BLaER1 (cell line): ENCODE measurements around the gene CITED1.

Experiments used
- H3K27ac ChIP-seq: shearing (Covaris generic); formaldehyde crosslinking; 2 replicates; pipeline ENCODE4 v1.8.1; 2022
- H3K27me3 ChIP-seq: shearing (Covaris generic); formaldehyde crosslinking; 2 replicates; pipeline ENCODE4 v1.8.1; 2022
- H3K36me3 ChIP-seq: shearing (Covaris generic); formaldehyde crosslinking; 2 replicates; pipeline ENCODE4 v1.8.1; 2022
- H3K4me1 ChIP-seq: shearing (Covaris generic); formaldehyde crosslinking; 2 replicates; pipeline ENCODE4 v1.8.1; 2022
- H3K4me2 ChIP-seq: shearing (Covaris generic); formaldehyde crosslinking; 2 replicates; pipeline ENCODE4 v1.8.1; 2022
- H3K4me3 ChIP-seq: shearing (Covaris generic); formaldehyde crosslinking; 2 replicates; pipeline ENCODE4 v1.8.1; 2022
- H3K9ac ChIP-seq: shearing (Covaris generic); formaldehyde crosslinking; 2 replicates; pipeline ENCODE4 v1.8.1; 2022
- H3K9me3 ChIP-seq: shearing (Covaris generic); formaldehyde crosslinking; 2 replicates; pipeline ENCODE4 v1.8.1; 2022
- H4K20me1 ChIP-seq: shearing (Covaris generic); formaldehyde crosslinking; 2 replicates; pipeline ENCODE4 v1.8.1; 2022
- Cebpa-rat ChIP-seq: shearing (Covaris generic); IDR thresholded peaks from 2 replicates; pipeline ENCODE4 v1.8.1; 2022

CITED1 gene

GRCh38 chrX:72309297-72310071 is 3.8 kb upstream of the CITED1 start:
- H3K4me2 ChIP-seq = peak overlapping the region; percentile 60
- peaks cover 7% of the 10 kb centered on the region for H3K4me1 ChIP-seq
- H3K9ac ChIP-seq = no peak overlapping the region
- TF ChIP-seq Cebpa-rat = no peak
- peaks cover 39% of the 10 kb centered on the region for H4K20me1 ChIP-seq
- H3K4me3 ChIP-seq = no peak overlapping the region
- H3K9me3 ChIP-seq = peaks cover 18% of the 10 kb centered on the region; the same call in 1 of the 2 replicates
- peaks cover 60% of the 10 kb centered on the region for H3K27me3 ChIP-seq
- H3K36me3 ChIP-seq = no peaks in the 10 kb centered on the region
- no peak overlapping the region for H3K27ac ChIP-seq

GRCh38 chrX:72308566-72309296 is 3.0 kb upstream of the CITED1 start:
- peaks cover 7% of the 10 kb centered on the region for H3K4me1 ChIP-seq
- peaks cover 68% of the 10 kb centered on the region for H3K27me3 ChIP-seq
- peaks cover 18% of the 10 kb centered on the region; the same call in 1 of the 2 replicates for H3K9me3 ChIP-seq
- H3K9ac ChIP-seq = no peak overlapping the region
- H3K4me2 ChIP-seq = peak overlapping the region; percentile 60
- H3K36me3 ChIP-seq = no peaks in the 10 kb centered on the region
- H4K20me1 ChIP-seq = peaks cover 47% of the 10 kb centered on the region
- no peak overlapping the region for H3K27ac ChIP-seq
- H3K4me3 ChIP-seq = no peak overlapping the region
- TF ChIP-seq Cebpa-rat = no peak

GRCh38 chrX:72308209-72308565 is 2.5 kb upstream of the CITED1 start:
- Histone ChIP-seq H3K4me1 (peaks cover 7% of the 10 kb centered on the region), H3K36me3 (no peaks in the 10 kb centered on the region), H3K4me3 (no peak overlapping the region), H3K27ac (no peak overlapping the region), H3K9ac (no peak overlapping the region), H3K4me2 (peak overlapping the region; percentile 60; the same call in 1 of the 2 replicates), H3K9me3 (peaks cover 18% of the 10 kb centered on the region; the same call in 1 of the 2 replicates), H3K27me3 (peaks cover 73% of the 10 kb centered on the region), H4K20me1 (peaks cover 52% of the 10 kb centered on the region)
- TF ChIP-seq Cebpa-rat = no peak

GRCh38 chrX:72307646-72308051 is 1.9 kb upstream of the CITED1 start:
- no peak for TF ChIP-seq Cebpa-rat
- Histone ChIP-seq H3K9me3 (peaks cover 18% of the 10 kb centered on the region; the same call in 1 of the 2 replicates), H3K4me1 (peaks cover 7% of the 10 kb centered on the region), H3K36me3 (no peaks in the 10 kb centered on the region), H3K27ac (no peak overlapping the region), H3K9ac (no peak overlapping the region), H4K20me1 (peaks cover 53% of the 10 kb centered on the region), H3K4me2 (peak overlapping the region; percentile 80), H3K4me3 (peak overlapping the region; percentile 64), H3K27me3 (peaks cover 79% of the 10 kb centered on the region)

- Histone ChIP-seq H3K4me3 (peak overlapping the region; percentile 64), H3K4me1 (peaks cover 7% of the 10 kb centered on the region), H3K4me2 (peak overlapping the region; percentile 80), H3K36me3 (no peaks in the 10 kb centered on the region), H3K27ac (no peak overlapping the region), H3K9me3 (peaks cover 18% of the 10 kb centered on the region; the same call in 1 of the 2 replicates), H3K9ac (0 out of 2 replicates have a peak overlapping the region, but pooled peaks have one; percentile 24), H4K20me1 (peaks cover 53% of the 10 kb centered on the region), H3K27me3 (peaks cover 85% of the 10 kb centered on the region)
- TF ChIP-seq Cebpa-rat = no peak
These were observed 1.3 kb upstream of the CITED1 start for GRCh38 chrX:72306851-72307645.

- no peak overlapping the region for H3K9ac ChIP-seq
These were observed 529 bp upstream of the CITED1 start for GRCh38 chrX:72306085-72306801.

GRCh38 chrX:72304877-72305276 is 837 bp downstream of the CITED1 start:
- Histone ChIP-seq H3K27me3 (peaks cover 99% of the 10 kb centered on the region), H3K4me1 (peaks cover 7% of the 10 kb centered on the region), H4K20me1 (peaks cover 53% of the 10 kb centered on the region), H3K36me3 (no peaks in the 10 kb centered on the region), H3K27ac (no peak overlapping the region), H3K9me3 (peaks cover 18% of the 10 kb centered on the region; the same call in 1 of the 2 replicates), H3K4me3 (no peak overlapping the region), H3K4me2 (no peak overlapping the region), H3K9ac (no peak overlapping the region)
- no peak for TF ChIP-seq Cebpa-rat

More at GRCh38 chrX:72306085-72306801, 529 bp upstream of the CITED1 start:
- peaks cover 53% of the 10 kb centered on the region for H4K20me1 ChIP-seq
- H3K4me2 ChIP-seq = peak overlapping the region; percentile 80
- H3K4me3 ChIP-seq = peak overlapping the region; percentile 64
- H3K27me3 ChIP-seq = peaks cover 92% of the 10 kb centered on the region
- peaks cover 18% of the 10 kb centered on the region; the same call in 1 of the 2 replicates for H3K9me3 ChIP-seq
- peaks cover 7% of the 10 kb centered on the region for H3K4me1 ChIP-seq
- TF ChIP-seq Cebpa-rat = no peak
- no peak overlapping the region for H3K27ac ChIP-seq
- no peaks in the 10 kb centered on the region for H3K36me3 ChIP-seq

- Histone ChIP-seq H3K9ac (no peak overlapping the region), H3K9me3 (peaks cover 12% of the 10 kb centered on the region; the same call in 1 of the 2 replicates)
These were observed 3.9 kb downstream of the CITED1 start for GRCh38 chrX:72301781-72302180.

More at GRCh38 chrX:72301781-72302180, 3.9 kb downstream of the CITED1 start:
- Histone ChIP-seq H3K27me3 (peaks cover 75% of the 10 kb centered on the region), H3K4me3 (no peak overlapping the region), H3K4me1 (no peaks in the 10 kb centered on the region), H3K27ac (no peak overlapping the region), H3K4me2 (no peak overlapping the region), H4K20me1 (peaks cover 27% of the 10 kb centered on the region), H3K36me3 (no peaks in the 10 kb centered on the region)
- no peak for TF ChIP-seq Cebpa-rat
